Anterior cingulate cortex (tissue), 58 donors: ENCODE measurements around the gene FPGS.
"Not testable (repeated sequence)": the region's sequence is repeated elsewhere in the genome, so short reads cannot be mapped to it uniquely, and the experiment has no call there.

Experiments used
- DNase-seq, 58 donors: peaks; one replicate each; lab custom pipeline; 2025; lab: John Stamatoyannopoulos, UW

The FPGS gene

DNA sequence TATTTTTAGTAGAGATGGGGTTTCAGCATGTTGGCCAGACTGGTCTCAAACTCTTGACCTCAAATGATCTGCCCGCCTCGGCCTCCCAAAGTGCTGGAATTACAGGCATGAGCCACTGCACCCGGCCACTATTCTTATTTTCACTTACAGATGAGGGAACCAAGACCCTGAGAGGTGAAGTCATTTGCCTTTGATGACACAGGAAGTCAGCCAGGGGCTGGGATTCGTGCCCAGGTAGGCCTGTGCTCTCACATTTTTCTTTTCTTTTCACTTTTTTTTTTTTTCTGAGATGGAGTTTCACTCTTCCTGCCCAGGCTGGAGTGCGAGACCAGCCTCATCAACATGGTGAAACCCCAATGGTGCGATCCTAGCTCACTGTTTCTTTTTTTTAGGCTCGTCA is 29.6 kb downstream of the FPGS start:
- no peak for DNase-seq

DNA sequence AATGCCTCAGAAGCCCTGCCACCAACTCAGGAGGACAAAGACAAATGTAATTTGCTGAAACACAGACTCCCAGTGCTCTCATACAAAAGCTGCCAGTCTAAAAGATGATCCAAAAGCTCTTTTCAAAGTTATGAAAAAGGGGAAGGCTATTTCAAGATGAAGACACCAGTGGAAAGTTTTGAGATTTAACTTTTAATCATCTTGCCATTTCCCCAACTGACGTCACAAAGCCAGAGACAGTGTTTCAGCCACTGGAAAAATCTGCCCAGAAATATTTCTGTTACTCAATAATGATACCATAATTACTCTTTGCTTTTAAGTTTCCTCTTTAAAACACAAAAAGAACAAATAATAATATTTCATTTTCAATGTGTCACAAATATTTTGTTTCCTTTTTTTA is 30.9 kb downstream of the FPGS start:
- DNase-seq: no peak

DNA sequence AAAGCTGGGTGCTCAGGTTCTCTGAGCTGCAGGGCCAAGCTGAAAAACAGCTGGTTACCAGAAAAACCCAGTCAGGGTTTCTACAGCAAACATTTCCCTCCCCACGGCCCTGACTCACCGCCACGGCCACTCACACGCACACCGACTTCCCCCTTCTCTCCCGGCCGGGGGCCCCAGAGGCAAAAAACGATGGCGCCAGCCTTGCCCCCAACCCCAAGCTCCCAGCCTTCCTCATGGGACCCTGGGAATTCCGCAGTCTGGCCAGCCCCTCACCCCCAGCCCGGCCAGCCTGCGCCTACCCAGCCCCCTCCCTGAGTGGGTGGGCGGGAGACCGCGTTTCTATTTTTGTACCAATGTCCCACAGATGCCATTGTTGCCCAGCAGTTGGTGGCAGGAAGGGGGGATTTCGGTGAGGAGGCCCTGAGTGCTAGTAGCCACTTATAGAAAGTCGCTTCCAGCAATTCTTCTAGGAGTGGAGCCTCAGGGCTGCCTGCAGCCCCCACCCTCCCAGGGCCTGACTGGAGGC is 33.4 kb downstream of the FPGS start:
- DNase-seq: no peak

DNA sequence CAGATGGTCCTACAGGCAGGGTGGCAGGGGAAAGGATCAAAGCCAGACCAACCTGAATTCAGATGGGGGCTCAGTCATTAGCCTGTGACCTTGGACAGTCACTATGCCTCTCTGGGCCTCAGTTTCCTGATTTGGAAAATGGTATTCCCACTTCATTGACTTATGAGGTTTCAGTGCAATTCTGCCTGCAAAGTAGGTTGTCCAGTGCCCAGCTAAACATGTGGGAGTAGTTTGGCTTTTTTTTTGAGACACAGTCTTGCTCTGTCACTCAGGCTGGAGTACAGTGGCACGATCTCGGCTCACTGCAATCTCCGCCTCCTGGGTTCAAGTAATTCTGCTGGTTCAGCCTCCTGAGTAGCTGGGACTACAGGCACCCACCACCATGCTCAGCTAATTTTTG is 33.9 kb downstream of the FPGS start:
- not testable (repeated sequence) for DNase-seq

DNA sequence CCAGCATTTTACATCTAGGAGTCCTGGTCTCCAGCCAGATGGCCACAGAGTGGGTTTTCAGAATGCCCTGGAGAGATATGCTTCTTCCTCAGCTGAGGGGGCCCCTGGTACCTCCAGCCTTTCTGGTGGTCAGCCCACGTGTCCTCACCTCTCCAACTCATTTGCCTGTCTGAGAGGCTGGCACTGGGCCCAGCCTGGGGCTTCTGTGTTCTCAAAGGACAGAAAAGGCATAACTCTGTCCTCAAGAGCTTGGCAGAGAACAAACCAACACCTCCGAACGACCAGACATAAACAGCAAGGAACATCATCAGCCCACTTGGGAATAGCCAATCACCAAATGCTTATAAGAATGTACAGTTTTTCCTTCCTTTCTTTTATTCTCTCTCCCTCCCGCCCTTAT is 34.7 kb downstream of the FPGS start:
- no peak for DNase-seq

DNA sequence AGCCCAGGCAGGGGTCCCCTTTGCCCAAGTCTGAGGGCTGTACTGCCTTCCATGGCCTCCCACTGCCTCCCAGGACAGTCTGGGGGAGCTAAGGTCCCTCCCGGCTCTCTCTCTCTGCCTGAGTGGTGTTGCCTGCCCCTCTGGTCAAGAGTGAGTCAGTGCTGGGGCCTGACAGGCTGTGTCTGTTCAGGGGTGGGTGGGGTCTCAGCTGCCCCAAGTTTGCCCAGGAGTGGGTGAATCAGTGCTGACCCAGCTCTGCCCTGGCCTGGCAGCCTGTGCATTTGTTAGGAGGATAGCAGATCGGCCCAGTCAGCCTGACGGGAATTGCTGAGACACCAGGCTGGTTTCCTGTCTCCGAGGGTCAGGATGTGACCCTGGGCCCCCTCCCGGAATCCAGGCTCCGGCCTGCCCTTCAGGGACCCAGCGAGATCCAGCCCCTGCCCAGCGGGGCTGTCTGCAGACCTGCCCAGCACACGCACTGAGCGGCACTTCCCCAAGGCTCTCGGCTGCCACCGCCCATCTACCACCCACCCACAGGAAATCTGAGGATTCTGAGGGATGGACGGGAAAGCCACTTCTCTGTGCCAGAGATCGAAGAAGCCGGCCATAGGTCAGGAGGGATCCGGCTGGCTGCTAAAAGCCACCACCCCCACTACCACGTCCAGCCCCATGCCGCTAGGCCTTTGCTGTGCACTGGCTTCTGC is 35.8 kb downstream of the FPGS start:
- DNase-seq: no peak

DNA sequence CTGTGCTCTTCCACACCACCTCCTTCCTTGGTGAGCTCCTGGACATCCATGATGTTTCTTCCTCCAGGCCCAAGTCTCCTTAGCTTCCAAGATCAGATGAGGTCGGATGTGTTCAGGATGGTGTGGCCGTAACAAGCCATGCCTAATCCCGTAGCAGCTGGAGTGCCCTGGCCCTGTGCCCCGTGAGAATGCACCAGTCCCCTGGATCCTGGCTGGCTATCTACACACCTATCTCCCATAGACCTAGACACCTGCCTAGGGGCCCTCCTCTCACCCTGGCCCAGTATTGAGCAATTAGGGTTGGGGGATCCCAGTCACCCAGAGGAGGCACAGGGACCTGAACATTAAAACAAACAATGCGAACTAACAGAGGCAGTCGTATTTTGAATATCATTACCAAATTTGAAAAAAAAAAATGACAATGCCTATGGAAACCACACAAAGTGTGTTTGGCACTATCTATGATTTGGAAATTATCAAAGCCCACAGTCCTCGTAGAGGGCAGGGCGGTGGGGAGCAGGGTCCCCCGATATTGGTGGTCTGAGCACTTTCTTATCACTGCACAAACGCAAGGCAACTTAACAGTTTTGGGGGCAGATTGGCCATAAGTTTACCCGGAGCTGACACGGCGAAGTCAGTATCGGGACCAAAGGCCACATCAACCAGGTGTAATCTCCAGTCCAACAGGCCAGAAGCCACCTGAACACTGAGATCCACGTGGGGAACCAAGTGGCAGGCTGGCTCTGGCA is 38.6 kb downstream of the FPGS start:
- DNase-seq: no peak

DNA sequence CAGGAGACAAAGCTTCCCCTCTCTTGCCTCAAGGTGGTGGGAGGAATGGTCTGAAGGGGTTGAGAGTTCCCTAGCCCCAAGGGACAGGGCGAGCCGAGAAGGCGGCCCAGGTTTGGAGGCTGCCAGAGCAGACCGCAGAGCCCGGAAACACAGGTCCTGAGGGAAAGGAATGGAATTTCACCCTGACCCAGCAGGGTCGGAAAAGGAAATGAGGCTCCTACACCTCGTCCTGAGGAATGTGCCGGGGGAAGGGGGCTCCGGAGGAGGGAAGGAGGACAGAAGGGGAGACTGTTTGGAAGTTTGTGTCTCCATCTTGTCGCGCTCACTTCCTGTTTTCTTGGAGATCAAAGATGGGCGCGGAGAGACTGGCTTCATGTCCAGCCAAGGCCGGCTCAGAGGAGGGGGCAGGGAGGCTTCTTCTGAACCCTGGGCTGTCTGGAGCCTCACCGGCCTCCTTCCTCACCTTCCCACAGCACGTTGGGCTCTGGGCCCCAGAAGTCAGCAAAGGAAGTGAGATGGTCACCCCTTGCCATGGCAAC is 42.2 kb downstream of the FPGS start:
- DNase-seq: no peak

DNA sequence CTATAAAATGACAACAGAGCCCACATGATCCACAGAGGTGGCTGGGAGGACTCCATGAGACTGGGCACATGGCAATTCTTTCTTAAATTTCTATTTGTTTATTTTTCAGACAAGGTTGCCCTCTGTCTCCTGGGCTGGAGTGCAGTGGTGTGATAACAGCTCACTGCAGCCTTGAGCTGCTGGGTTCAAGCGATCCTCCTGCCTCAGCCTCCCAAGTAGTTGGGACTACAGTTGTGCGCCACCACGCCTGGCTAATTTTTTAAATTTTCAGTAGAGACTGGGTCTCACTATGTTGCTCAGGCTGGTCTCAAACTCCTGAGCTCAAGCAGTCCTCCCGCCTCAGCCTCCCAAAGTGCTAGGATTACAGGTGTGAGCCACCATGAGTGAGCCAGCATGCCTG is 42.9 kb downstream of the FPGS start:
- not testable (repeated sequence) for DNase-seq

DNA sequence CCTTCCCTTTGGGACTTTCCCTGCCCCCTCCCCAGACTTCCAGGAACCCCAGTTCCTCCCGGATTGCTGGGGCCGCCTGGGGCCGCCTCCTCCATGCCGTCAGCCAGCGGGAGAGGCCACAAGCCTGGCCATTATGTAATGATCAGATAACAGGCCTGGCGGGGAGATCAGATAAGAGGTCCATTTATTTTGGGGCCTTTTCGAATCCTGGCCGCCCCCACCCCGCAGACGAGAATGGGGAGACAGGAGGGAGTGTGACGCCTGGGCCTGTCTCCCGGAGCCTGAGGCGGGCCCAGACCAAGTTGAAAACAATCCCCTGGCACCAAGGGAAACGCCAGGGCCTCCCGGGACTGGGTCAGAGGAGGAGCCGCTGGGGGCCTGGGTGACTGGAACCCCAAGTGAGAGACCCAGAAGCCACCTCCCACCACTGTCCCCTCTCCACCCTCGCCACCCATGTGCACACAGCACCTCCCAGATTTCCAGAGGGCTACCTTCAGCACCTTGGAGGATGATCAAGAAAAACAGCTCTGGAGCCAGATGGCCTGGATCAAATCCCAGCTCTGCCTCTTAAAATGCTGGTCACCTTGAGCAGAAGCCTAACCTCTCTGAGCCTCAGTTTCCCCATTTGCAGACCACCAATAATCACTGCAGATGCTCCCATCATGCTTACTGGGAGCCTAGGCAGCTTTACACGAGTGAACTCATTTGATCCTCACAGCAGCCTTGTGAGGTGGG is 43.9 kb downstream of the FPGS start:
- DNase-seq: no peak

DNA sequence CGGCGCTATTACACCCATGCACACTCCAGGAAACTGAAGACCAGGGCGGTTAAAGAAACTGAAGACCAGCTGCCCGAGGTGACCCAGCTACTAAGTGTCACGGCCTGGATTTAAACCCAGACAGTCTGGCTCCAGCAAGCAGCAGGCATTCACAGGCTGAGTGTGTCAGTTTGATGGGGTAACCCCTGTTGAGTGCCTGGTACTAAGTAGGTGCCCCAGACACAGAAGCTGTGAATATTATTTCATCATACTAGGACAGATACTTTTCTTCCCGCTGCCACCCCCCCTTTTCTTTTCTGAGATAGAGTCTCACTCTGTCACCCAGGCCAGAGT is 44.5 kb downstream of the FPGS start:
- DNase-seq: no peak

DNA sequence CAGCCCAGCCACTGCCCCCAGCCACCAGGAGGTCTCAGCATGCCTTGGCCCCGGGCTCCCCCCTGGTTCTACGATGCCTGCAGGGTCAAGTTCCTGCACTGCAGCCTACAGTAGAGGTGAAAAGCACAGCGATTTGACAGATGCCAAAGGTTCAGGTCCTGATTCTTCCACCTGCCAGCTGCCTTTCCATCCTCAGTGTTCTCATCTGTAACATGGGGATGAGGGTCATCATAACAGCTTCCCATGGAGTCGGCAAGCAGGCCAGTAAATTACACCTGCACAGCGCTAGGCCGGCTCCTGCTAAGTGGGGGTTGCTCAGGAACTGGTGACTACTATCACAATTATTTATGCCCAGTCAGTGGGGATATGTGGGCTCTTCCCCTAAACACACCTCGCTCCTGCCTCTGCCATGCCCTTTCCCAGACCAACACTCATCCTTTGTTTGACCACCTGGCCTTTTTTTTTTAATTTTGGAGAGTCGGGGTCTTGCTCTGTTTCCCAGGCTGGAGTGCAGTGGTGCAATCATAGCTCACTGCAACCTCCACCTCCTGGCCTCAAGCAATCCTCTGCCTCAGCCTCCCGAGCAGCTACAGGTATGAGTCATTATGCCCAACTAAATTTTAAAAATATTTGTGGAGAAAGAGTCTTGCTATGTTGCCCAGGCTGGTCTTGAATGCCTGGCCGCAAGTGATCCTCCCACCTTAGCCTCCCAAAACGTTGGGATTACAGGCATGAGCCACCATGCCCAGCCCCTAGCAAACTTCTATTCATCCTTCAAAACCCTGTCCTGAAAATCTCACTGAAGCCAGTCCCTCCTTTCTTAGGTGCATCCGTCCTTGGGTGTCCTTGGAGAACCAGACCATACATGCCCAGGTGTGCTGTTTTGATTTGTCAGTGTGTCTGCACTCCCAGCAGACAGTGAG is 45.4 kb downstream of the FPGS start:
- no peak for DNase-seq

DNA sequence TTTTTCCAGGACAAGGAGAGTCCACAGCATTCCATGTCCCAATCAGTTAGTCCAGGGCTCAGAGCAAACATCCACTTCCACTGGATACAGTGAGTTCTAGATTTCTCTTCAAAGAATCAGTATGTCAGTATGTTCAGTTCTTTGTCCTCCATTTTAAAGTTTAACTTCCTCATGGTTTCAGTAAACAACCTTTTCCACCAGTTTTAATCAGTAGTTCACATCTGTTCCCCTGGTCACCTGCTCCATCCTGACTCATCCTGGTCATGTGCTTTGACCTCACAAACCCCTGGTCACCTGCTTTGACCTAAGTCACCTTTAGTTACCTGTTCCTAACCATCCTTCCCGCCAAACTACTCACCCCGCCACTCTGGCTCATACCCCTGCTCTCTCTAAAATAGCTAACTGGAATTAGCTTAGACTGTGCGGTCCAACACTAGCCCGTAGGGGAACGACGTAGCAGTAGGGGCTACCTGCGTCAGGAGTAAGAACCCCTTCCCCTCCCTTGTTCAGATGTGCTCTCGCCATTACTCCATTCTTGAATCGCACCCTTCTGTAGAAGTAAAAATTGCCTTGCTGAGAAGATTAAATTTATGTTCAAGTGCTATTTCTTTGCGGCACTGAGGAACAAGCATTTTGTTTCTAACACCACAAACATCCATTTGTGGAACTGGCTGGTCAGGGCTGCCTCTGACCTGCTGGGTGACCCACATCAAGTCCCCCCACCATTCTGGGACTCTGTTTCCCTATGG is 46.2 kb downstream of the FPGS start:
- DNase-seq: no peak

DNA sequence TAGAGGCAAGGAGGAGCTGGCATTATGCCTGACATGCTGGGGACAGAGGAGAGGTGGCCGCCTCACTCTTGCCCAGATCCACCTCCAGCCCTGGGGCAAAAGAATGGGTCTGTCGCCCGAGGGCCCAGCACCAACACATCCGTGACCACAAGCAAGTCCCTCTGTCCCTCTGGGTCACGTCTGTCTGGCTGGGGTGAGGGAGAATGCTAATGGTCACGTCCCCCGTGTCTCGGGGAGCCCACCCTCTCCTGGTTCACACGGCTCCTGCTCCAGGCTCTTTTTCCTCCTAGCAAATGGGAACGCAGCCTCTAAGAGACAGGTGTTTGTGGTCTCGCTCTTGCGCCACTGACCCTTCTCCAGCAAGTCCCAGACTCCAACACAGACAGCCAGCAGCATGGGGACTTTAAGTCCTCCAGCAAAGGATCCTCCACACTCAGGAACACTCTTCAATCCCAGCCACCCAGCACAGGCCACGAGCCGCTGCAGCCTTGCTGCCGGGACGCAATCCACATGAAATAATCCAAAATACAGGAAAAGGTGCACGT is 47.7 kb downstream of the FPGS start:
- DNase-seq: no peak

DNA sequence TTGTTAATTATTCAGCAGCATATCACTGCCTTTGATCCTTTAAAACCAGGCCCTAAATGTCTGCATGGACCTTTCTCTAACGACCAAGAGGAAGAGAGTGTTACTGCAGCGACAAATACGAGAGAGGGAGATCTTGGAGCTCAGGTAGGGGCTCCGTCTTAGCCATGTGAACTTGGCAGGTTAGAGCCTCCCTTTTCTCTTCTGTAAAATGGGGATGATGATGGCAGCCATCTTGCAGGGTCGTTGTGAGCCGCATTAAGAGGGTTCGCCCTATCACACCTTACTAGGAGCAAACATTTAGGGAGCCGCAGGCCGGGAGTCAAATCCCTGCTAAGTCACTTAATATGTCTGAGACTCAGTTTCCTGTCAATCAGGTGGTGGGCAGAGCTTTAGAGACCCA is 50.1 kb downstream of the FPGS start:
- DNase-seq: no peak

DNA sequence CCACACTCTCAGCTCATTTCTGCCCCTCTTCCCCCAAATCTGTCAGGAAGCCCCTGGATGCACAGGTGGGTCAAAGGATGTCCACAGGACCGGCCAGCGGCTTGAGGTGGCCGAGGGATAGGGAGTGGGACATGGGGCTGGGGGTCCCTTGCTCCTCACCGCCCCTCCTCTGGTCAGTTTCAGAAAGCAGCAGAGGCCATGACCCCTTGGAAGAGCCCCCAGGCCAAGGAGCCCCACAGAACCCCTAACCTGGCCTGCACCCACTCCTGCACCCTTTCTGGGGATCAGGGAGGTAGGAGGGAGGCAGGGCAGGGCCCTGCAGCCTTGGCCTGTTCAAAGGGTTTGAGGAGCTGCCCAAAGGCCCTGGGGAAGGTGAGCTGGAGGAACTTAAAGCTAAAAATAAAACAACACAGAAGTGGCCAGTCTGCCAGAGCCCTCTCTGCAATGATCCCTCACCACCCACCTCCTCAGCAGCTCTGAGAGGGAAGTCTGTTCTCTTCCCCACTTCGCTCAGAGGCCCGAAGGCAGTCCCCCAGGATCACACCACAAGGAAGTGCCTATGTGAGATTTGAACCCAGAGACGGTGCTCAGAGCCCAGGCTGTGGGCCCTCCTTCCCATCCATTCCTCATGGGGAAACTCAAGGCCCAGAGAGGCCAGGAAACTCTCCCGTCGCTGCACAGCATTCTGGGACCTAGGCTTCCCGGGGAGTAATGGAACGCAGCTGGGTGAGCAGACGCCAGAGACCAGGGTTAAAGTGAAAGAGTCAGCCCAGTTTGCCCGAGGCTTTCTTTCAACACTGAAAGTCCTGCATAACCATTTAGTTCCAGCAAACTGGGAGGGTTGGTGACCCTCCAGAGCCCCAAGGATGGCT is 50.9 kb downstream of the FPGS start:
- no peak for DNase-seq

DNA sequence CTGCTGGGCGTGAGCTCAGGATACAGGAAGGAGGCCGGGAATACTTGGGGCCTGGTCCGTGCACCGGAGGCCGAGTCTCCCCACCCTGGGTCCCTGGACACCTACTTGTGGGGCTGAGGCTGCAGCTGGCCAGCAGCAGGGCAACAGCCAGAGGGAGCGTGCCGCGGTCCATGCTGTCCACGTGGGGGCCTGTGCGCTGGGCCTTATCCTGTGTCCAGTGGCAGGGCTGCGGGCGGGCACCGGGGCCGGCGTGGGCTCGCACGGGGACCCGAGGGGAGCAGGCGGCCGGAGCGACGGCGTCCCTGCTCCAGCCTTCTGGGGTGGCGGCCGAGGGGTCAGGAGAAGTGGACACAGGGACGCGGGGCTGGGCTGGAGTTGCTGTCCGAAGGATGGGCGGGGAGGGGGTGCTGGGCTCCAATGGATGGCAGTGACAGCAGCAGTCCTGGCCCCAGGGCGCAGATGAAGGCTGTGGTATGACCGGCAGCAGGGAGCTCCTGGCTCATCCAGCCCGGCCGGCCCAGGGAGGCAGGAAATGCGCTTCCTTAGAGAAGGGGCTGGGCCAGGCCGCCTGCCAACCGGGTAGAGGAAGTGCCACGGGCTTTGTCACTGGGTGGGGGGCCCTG is 51.6 kb downstream of the FPGS start, which contains the start of gene ENG:
Gene ENG (minus strand): TSS at position 475 of the 623 bp plus-strand sequence. CDS start 303 bp downstream, at position 172.
- DNase-seq: peak in 5 of 58 donors; percentile 5 to 24 (median 23)
